ENCODE data around the gene NFX1. TPM values are rescaled to one million over a fixed set of nuclear protein-coding genes. Genes with fewer than 3 reads are reported as not detected.

NFX1 gene
- total and polyA plus RNA-seq, 12 donors, result 17.5 to 44.4 (median 31.2) TPM

GRCh38 chr9:33403941-33404787 lies 113.8 kb downstream of the NFX1 start:
- Histone ChIP-seq H3K36me3 (replicated peaks in 1 of 2) (no peaks in the 10 kb centered on the region), H3K4me1 (replicated peaks in 1 of 2) (no peaks in the 10 kb centered on the region), H3K27ac (no peak overlapping the region), H3K9me3 (replicated peaks in 1 of 3) (no peaks in the 10 kb centered on the region), H3K27me3 (no peaks in the 10 kb centered on the region), H3K4me3 (no peak overlapping the region)
- no peak for DNase-seq
- WGBS, 4 donors, result 67 to 83% (median 74%) methylated on average over 11 to 17 of the region's 17 CpGs
- intact Hi-C loops (cut with DNase I), result no loop called here
- no peak for TF ChIP-seq CTCF (IDR thresholded peaks at IDR 0.05)
- no peak for TF ChIP-seq POLR2A (IDR thresholded peaks at IDR 0.05)

- WGBS, 4 donors, result 86 to 89% (median 88%) methylated on average over 4 of the region's 4 CpGs
- H3K27me3 ChIP-seq, result no peaks in the 10 kb centered on the region
- no peak overlapping the region for H3K27ac ChIP-seq
- H3K36me3 ChIP-seq (replicated peaks in 1 of 2), result no peaks in the 10 kb centered on the region
- no peak overlapping the region for H3K4me3 ChIP-seq
- no peaks in the 10 kb centered on the region for H3K9me3 ChIP-seq (replicated peaks in 1 of 3)
- TF ChIP-seq POLR2A (IDR thresholded peaks at IDR 0.05), result no peak
- no peak for TF ChIP-seq CTCF (IDR thresholded peaks at IDR 0.05)
- intact Hi-C loops (cut with DNase I), result loop anchor here in 1 of 2 donors (5.0 kb wide), 1 partner anchor 42 kb away; the partner anchor contains the start of gene AQP3
- no peak for DNase-seq
- no peaks in the 10 kb centered on the region for H3K4me1 ChIP-seq (replicated peaks in 1 of 2)
These were observed 114.6 kb downstream of the NFX1 start for GRCh38 chr9:33404788-33405362.

DNA sequence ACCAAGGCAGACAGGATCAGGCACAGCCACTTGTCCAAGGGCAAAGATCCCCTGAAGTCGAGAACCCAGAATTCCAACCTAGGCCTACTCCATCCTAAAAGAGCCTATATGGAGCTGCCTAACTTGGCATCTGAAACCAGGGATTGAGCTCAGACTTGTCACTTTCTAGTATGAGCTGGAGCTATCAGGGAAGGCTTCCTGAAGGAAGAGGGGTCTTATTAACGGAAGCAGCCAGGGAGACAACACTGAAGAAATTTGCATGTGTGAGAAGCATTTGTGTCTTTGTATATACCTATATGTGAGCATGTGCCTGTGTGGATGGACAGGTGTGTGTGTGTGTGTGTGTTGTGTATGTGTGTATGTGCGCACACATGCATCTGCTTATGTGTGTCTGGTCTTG lies 116.7 kb downstream of the NFX1 start:
- no peak overlapping the region for H3K4me3 ChIP-seq
- H3K27me3 ChIP-seq, result no peaks in the 10 kb centered on the region
- H3K27ac ChIP-seq, result no peak overlapping the region
- DNase-seq, result no peak
- no peaks in the 10 kb centered on the region for H3K9me3 ChIP-seq (replicated peaks in 1 of 3)
- no peaks in the 10 kb centered on the region for H3K36me3 ChIP-seq (replicated peaks in 1 of 2)
- TF ChIP-seq CTCF (IDR thresholded peaks at IDR 0.05) (no peak), POLR2A (IDR thresholded peaks at IDR 0.05) (no peak)
- intact Hi-C loops (cut with DNase I), result loop anchor here in 1 of 2 donors (5.0 kb wide), 1 partner anchor 40 kb away; the partner anchor contains the start of gene AQP3
- WGBS, 4 donors, result 86 to 100% (median 95%) methylated on average over 3 of the region's 3 CpGs
- H3K4me1 ChIP-seq (replicated peaks in 1 of 2), result no peaks in the 10 kb centered on the region

DNA sequence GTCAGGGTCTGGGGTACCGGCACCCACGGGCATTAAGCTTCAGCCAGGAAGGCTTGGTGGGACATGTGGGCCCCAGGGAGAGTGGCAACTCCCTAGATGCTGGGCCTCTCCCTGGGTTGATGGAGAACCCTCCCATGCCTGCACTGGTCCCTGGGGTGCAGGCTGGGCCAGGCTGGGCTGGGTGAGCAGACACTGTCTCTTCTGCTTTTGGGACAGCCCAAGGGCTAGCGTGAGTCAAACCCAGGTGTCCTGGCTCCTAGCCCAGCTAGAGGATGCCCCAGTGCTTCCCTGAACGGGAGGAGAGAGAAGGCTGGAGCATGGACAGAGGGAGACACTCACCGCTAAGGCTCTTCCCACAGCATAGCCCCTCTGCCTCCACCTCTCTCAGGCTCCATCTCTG lies 117.8 kb downstream of the NFX1 start:
- Histone ChIP-seq H3K36me3 (replicated peaks in 1 of 2) (no peaks in the 10 kb centered on the region), H3K4me1 (replicated peaks in 1 of 2) (no peaks in the 10 kb centered on the region), H3K9me3 (replicated peaks in 1 of 3) (no peaks in the 10 kb centered on the region), H3K4me3 (no peak overlapping the region), H3K27ac (no peak overlapping the region), H3K27me3 (no peaks in the 10 kb centered on the region)
- 62 to 94% (median 79%) methylated on average over 2 to 5 of the region's 5 CpGs for WGBS, 4 donors
- no peak for TF ChIP-seq CTCF (IDR thresholded peaks at IDR 0.05)
- TF ChIP-seq POLR2A (IDR thresholded peaks at IDR 0.05), result no peak
- DNase-seq, result peak in 2 of 7 donors; percentile 28 to 34
- intact Hi-C loops (cut with DNase I), result loop anchor here in 1 of 2 donors (5.0 kb wide), 1 partner anchor 39 kb away; the partner anchor contains the start of gene AQP3
